Heart left ventricle (tissue), 13 donors: ENCODE results near the gene TFAP2B.

Source experiments
- CTCF ChIP-seq, 12 donors: fragments of 200-600 bp; sonication (generic) in 4 of 12; IDR thresholded peaks; one replicate each; pipeline versions ENCODE4 v1.5.0 to v1.8.0; 2018 to 2022; ENCODE audit warnings: antibody characterized with exemption in 12 of 12, mild to moderate bottlenecking in 5 of 12
- POLR2A ChIP-seq, 2 donors: fragments of 450-650 bp; IDR thresholded peaks; one replicate each; pipeline ENCODE4 v1.6.1; 2017; ENCODE audit warnings: antibody characterized with exemption in 2 of 2, mild to moderate bottlenecking in 2 of 2, moderate library complexity in 2 of 2
- donor health status: ischemic (EF 13 %, LVEDD 7.1; RV severe dilation, severe dysfunction).
- donor health status: DM: no; HTN: yes; CAD: no.
- donor health status: DM: no; HTN: no; CAD: no.
- donor health status: ischemic (EF 25% LVEDD 6.9; RV normal size, moderate dysfunction).
- donor health status: ischemic (EF 25% LVEDD 5.7; RV mildly dilated, moderate dysfunction).
- donor health status: ischemic (EF 35%, LVEDD 5.7; RV mildly dilated, moderate dysfunction).
- donor health status: nonischemic (EF 11% LVEDD 7.7; RV severe dilation, severe dysfunction).
- donor health status: DM: yes; HTN: yes; CAD: no.
- donor health status: PGD.
- donor health status: ischemic (EF 29% LVEDD 5.4; RV normal size, mild dysfunction).
- donor health status: nonischemic (EF 23%, LVEDD 6.1; RV moderate dilation, normal function).

GRCh38 chr6:50845499-50846143 lies 26.9 kb downstream of the TFAP2B start:
- TF ChIP-seq CTCF (IDR thresholded peaks at IDR 0.05), result no peak
- TF ChIP-seq POLR2A (IDR thresholded peaks at IDR 0.05), result no peak
